ENCODE results near the gene TEX38.
"Not testable (repeated sequence)": the region's sequence is repeated elsewhere in the genome, so short reads cannot be mapped to it uniquely, and the experiment has no call there.

Gene TEX38

GRCh38 chr1:46714976-46715375 lies 43.3 kb downstream of the TEX38 start:
- Histone ChIP-seq H3K4me1 (peaks cover 14% of the 10 kb centered on the region), H3K27me3 (ENCODE audit: low read depth) (no peaks in the 10 kb centered on the region), H3K36me3 (replicated peaks) (peaks cover 29% of the 10 kb centered on the region), H3K9me3 (no peaks in the 10 kb centered on the region), H3K4me3 (no peak overlapping the region)
- no peak for DNase-seq (ENCODE audit: low spot score in 2 of 2)
- in situ Hi-C loops (cut with MboI; ENCODE audit: low sequenced_read_pairs), result no loop called here

DNA sequence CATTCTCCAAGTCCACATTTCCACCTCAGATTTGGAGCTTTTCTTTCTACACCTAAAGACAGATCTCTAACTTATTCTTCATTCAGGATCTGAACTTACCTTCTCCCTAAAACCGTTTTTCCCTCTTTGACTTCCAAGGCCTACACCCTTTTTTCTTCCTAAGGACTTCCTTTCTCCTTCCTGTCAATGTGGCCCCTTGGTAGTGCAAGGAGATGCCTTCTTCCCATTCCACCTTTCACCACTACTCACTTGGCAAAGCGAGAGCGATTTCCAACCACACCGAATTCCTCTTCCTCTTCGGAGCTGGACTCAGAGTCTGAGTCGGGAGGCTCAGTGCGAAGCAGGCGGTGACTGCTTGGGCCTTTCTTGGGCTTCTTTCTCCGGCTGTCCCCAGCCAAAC lies 46.0 kb downstream of the TEX38 start:
- DNase-seq (ENCODE audit: low spot score in 2 of 2), result no peak
- peaks cover 14% of the 10 kb centered on the region for H3K4me1 ChIP-seq
- no peaks in the 10 kb centered on the region for H3K9me3 ChIP-seq
- in situ Hi-C loops (cut with MboI; ENCODE audit: low sequenced_read_pairs), result no loop called here
- H3K27me3 ChIP-seq (ENCODE audit: low read depth), result no peaks in the 10 kb centered on the region
- H3K36me3 ChIP-seq (replicated peaks), result peaks cover 26% of the 10 kb centered on the region
- H3K4me3 ChIP-seq, result peak overlapping the region; percentile 91

- Histone ChIP-seq H3K36me3 (replicated peaks) (peaks cover 23% of the 10 kb centered on the region), H3K4me1 (peaks cover 14% of the 10 kb centered on the region), H3K9me3 (no peaks in the 10 kb centered on the region), H3K27me3 (ENCODE audit: low read depth) (no peaks in the 10 kb centered on the region), H3K4me3 (peak overlapping the region; percentile 91)
- in situ Hi-C loops (cut with MboI; ENCODE audit: low sequenced_read_pairs), result no loop called here
- no peak for DNase-seq (ENCODE audit: low spot score in 2 of 2)
Observed at GRCh38 chr1:46718340-46718726, 46.7 kb downstream of the TEX38 start.

- H3K27me3 ChIP-seq (ENCODE audit: low read depth), result no peaks in the 10 kb centered on the region
- in situ Hi-C loops (cut with MboI; ENCODE audit: low sequenced_read_pairs), result no loop called here
- DNase-seq (ENCODE audit: low spot score in 2 of 2), result peak; percentile 92 to 99
- H3K9me3 ChIP-seq, result no peaks in the 10 kb centered on the region
- H3K36me3 ChIP-seq (replicated peaks), result peaks cover 16% of the 10 kb centered on the region
- H3K4me3 ChIP-seq, result peak within 1 kb of the TSS; percentile 91
- H3K4me1 ChIP-seq, result peaks cover 14% of the 10 kb centered on the region
Observed at GRCh38 chr1:46718727-46719622, 47.3 kb downstream of the TEX38 start, which contains the start of gene EFCAB14. TSS of gene EFCAB14 (minus strand) at chr1:46719114. CDS start at chr1:46718087, 1,027 bp downstream.

DNA sequence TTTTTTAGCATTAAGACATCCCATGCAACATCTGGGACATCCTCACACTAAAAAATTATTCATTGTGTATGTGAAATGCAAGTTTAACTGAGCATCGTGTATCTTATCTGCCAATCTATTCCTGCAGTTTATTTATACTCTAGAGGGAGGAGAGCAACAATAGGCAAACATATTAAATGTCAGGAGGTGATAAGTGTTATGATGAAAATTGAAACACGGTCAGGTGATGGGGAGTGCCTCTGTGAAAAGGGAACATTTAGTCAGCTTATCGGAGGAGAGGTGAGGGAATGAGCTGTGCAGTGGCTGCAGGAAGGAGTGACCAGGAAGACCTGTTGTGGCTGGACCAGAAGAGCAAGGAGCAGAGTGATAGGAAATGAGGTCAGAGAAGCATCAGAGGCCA lies 48.0 kb downstream of the TEX38 start:
- Histone ChIP-seq H3K4me3 (peak overlapping the region; percentile 91), H3K9me3 (no peaks in the 10 kb centered on the region), H3K4me1 (peaks cover 14% of the 10 kb centered on the region), H3K36me3 (replicated peaks) (peaks cover 15% of the 10 kb centered on the region), H3K27me3 (ENCODE audit: low read depth) (no peaks in the 10 kb centered on the region)
- in situ Hi-C loops (cut with MboI; ENCODE audit: low sequenced_read_pairs), result no loop called here
- DNase-seq (ENCODE audit: low spot score in 2 of 2), result no peak

GRCh38 chr1:46720319-46720718 lies 48.7 kb downstream of the TEX38 start:
- H3K36me3 ChIP-seq (replicated peaks); in situ Hi-C loops (cut with MboI; ENCODE audit: low sequenced_read_pairs); H3K27me3 ChIP-seq (ENCODE audit: low read depth); H3K4me3 ChIP-seq; H3K9me3 ChIP-seq; DNase-seq (ENCODE audit: low spot score in 2 of 2): not testable (repeated sequence)
- H3K4me1 ChIP-seq, result peaks cover 14% of the 10 kb centered on the region

GRCh38 chr1:46721204-46721603 lies 49.5 kb downstream of the TEX38 start:
- no peak overlapping the region for H3K4me3 ChIP-seq
- DNase-seq (ENCODE audit: low spot score in 2 of 2), result no peak
- no peaks in the 10 kb centered on the region for H3K27me3 ChIP-seq (ENCODE audit: low read depth)
- in situ Hi-C loops (cut with MboI; ENCODE audit: low sequenced_read_pairs), result no loop called here
- H3K36me3 ChIP-seq (replicated peaks), result peaks cover 3% of the 10 kb centered on the region; the same call in 1 of the 2 replicates
- H3K4me1 ChIP-seq, result peaks cover 14% of the 10 kb centered on the region
- no peaks in the 10 kb centered on the region for H3K9me3 ChIP-seq

GRCh38 chr1:46721686-46722205 lies 50.1 kb downstream of the TEX38 start:
- Histone ChIP-seq H3K4me3 (no peak overlapping the region), H3K36me3 (replicated peaks) (peaks cover 3% of the 10 kb centered on the region; the same call in 1 of the 2 replicates), H3K27me3 (ENCODE audit: low read depth) (no peaks in the 10 kb centered on the region), H3K4me1 (peaks cover 12% of the 10 kb centered on the region), H3K9me3 (no peaks in the 10 kb centered on the region)
- in situ Hi-C loops (cut with MboI; ENCODE audit: low sequenced_read_pairs), result no loop called here
- no peak for DNase-seq (ENCODE audit: low spot score in 2 of 2)

Measured in HAP-1 (cell line).